K562 (cell line): ENCODE data around the gene TRNP1. TPM values are rescaled to one million over a fixed set of nuclear protein-coding genes. Genes with fewer than 3 reads are reported as not detected.

ENCODE experiments used
- ATAC-seq: fragments of 200-7000 bp; cut with Tn5 transposase; 3 replicates; pipeline ENCODE4 v1.9.1; 2020; ENCODE audit warnings: moderate library complexity
- BruUV-seq: library from RNA; stranded (reverse); fragments of 400-500 nt; replicated peaks from 2 replicates; lab custom pipeline; 2021; lab: Mats Ljungman, UMichigan
- CTCF ChIA-PET: fragments of 300-600 bp; formaldehyde crosslinking; extraction: SDS; loops from one replicate; lab custom pipeline; 2021; ENCODE audit warnings: low intra/inter-chr PET ratio; lab: Yijun Ruan, JAX
- POLR2A ChIA-PET: fragments of 300-600, 350-650 bp; sonication (Branson Sonifier 250); formaldehyde crosslinking; extraction: SDS; loops from one replicate; lab custom pipeline; 2021; ENCODE audit warnings: antibody characterized with exemption, inconsistent platforms; lab: Yijun Ruan, JAX
- DNase-seq, 4 experiments: peaks; one replicate each; pipeline versions ENCODE4 v3.0.0 to v3.0.0-alpha.2; 2011 to 2018; ENCODE audit warnings: low spot score in 3 of 4, mixed read lengths in 3 of 4; ENCODE audit errors: extremely low read depth in 1 of 4
- FAIRE-seq: peaks from 2 replicates; lab custom pipeline; 2011; peaks lifted over from hg19 to GRCh38; lab: Jason Lieb, UNC
- H2AFZ ChIP-seq: 2 replicates; pipeline ENCODE4 v1.6.0; 2011; ENCODE audit warnings: low read depth, low read length, control low read depth, inconsistent platforms
- H3K27ac ChIP-seq: fragments of 200-600 bp; 3 replicates; pipeline ENCODE4 v1.8.0; 2011; ENCODE audit warnings: low read depth, mild to moderate bottlenecking, control low read depth, inconsistent platforms, low read length, moderate library complexity, mixed read lengths; ENCODE audit errors: extremely low read depth
- H3K27me3 ChIP-seq, 2 experiments: fragments of 300-600 bp in 1 of 2; 2 replicates in 1 of 2; 3 replicates in 1 of 2; pipeline versions ENCODE4 v1.6.0 to v1.8.0; 2011; ENCODE audit warnings: inconsistent platforms in 2 of 2, low read length in 2 of 2, mild to moderate bottlenecking in 1 of 2, mixed read lengths in 1 of 2, moderate library complexity in 1 of 2; ENCODE audit not compliant: control insufficient read depth in 2 of 2, insufficient read depth in 2 of 2
- H3K36me3 ChIP-seq: fragments of 300-600 bp; 3 replicates; pipeline ENCODE4 v1.8.0; 2011; ENCODE audit warnings: mild to moderate bottlenecking, low read length, inconsistent platforms; ENCODE audit not compliant: control insufficient read depth, insufficient read depth
- H3K4me1 ChIP-seq, 2 experiments: fragments of 200-600 bp in 1 of 2; replicated peaks in 1 of 2; 2 replicates in 1 of 2; 3 replicates in 1 of 2; pipeline versions ENCODE4 v1.5.1 to v1.8.0; 2011; ENCODE audit warnings: inconsistent platforms in 2 of 2, low read length in 2 of 2, mild to moderate bottlenecking in 1 of 2, mixed read lengths in 1 of 2, moderate library complexity in 1 of 2; ENCODE audit not compliant: control insufficient read depth in 2 of 2, insufficient read depth in 2 of 2
- H3K4me2 ChIP-seq: 2 replicates; pipeline ENCODE4 v1.6.1; 2011; ENCODE audit warnings: low read length, control low read depth, inconsistent platforms, mixed read lengths; ENCODE audit not compliant: insufficient read depth
- H3K4me3 ChIP-seq: fragments of 200-600 bp; sonication (generic), shearing (Covaris generic); 2 replicates; pipeline ENCODE4 v1.5.1; 2016; ENCODE audit warnings: control low read depth, inconsistent platforms
- H3K79me2 ChIP-seq: fragments of 200-600 bp; 3 replicates; pipeline ENCODE4 v1.8.0; 2011; ENCODE audit warnings: low read length, inconsistent platforms; ENCODE audit not compliant: control insufficient read depth, insufficient read depth
- H3K9ac ChIP-seq, 2 experiments: 2 replicates each; pipeline versions ENCODE4 v1.6.0 to v1.6.1; 2011; ENCODE audit warnings: low read depth in 2 of 2, low read length in 2 of 2, control low read depth in 1 of 2, inconsistent platforms in 1 of 2, mild to moderate bottlenecking in 1 of 2, mixed read lengths in 1 of 2; ENCODE audit not compliant: insufficient read depth in 1 of 2
- H3K9me1 ChIP-seq: one replicate; pipeline ENCODE4 v1.6.0; 2011; ENCODE audit warnings: inconsistent platforms, mild to moderate bottlenecking, low read length, moderate library complexity; ENCODE audit not compliant: control insufficient read depth, insufficient read depth
- H3K9me3 ChIP-seq: replicated peaks from 2 replicates; pipeline ENCODE4 v1.5.1; 2011; ENCODE audit warnings: low read depth, low read length, inconsistent platforms; ENCODE audit not compliant: control insufficient read depth, insufficient read depth
- H4K20me1 ChIP-seq: replicated peaks from 2 replicates; pipeline ENCODE4 v1.6.1; 2011; ENCODE audit warnings: low read length, inconsistent platforms, mixed read lengths; ENCODE audit not compliant: control insufficient read depth, insufficient read depth
- ADNP ChIP-seq: fragments of 200-800 bp; sonication (Bioruptor generic); IDR thresholded peaks from 2 replicates; pipeline ENCODE4 v1.6.1; 2016; ENCODE audit warnings: missing genetic modification characterization, missing compliant biosample characterization
- ARID1B ChIP-seq: fragments of 450-650 bp; IDR thresholded peaks from 2 replicates; pipeline ENCODE4 v1.6.1; 2016; ENCODE audit warnings: antibody characterized with exemption, mild to moderate bottlenecking, inconsistent platforms
- CBFA2T3 ChIP-seq: fragments of 450-650 bp; IDR thresholded peaks from 2 replicates; pipeline ENCODE4 v1.6.1; 2017
- CCAR2 ChIP-seq: fragments of 200-400 bp; formaldehyde crosslinking; IDR thresholded peaks from 2 replicates; pipeline ENCODE4 v1.6.1; 2017; ENCODE audit warnings: mild to moderate bottlenecking, low read depth, low read length
- CTBP1 ChIP-seq: fragments of 450-650 bp; IDR thresholded peaks from 2 replicates; pipeline ENCODE4 v1.6.1; 2016; ENCODE audit warnings: borderline replicate concordance
- E2F1 ChIP-seq: sonication (generic); formaldehyde crosslinking; IDR thresholded peaks from 2 replicates; pipeline ENCODE4 v1.8.1; 2023; ENCODE audit warnings: mild to moderate bottlenecking, missing genetic modification reagents, moderate library complexity
- MBD1 ChIP-seq: fragments of 250-450 bp; sonication (Bioruptor Pico); IDR thresholded peaks from 2 replicates; pipeline ENCODE4 v1.8.0; 2022; ENCODE audit warnings: inconsistent platforms
- PHF21A ChIP-seq: fragments of 450-650 bp; IDR thresholded peaks from 2 replicates; pipeline ENCODE4 v1.6.1; 2017; ENCODE audit warnings: low read depth, borderline replicate concordance
- PRDM10 ChIP-seq: fragments of 450-650 bp; IDR thresholded peaks from 2 replicates; pipeline ENCODE4 v1.6.1; 2018; ENCODE audit not compliant: partially characterized antibody
- RCOR1 ChIP-seq, 2 experiments: IDR thresholded peaks; 2 replicates each; pipeline ENCODE4 v1.6.1; 2012; ENCODE audit warnings: low read depth in 2 of 2, low read length in 2 of 2, borderline replicate concordance in 1 of 2, improper control_type of control experiment in 1 of 2
- TEAD4 ChIP-seq, 2 experiments: sonication (generic) in 1 of 2; formaldehyde crosslinking in 1 of 2; IDR thresholded peaks; 2 replicates each; pipeline versions ENCODE4 v1.6.1 to v1.8.0; 2012 to 2022; ENCODE audit warnings: borderline replicate concordance in 1 of 2, inconsistent platforms in 1 of 2, low read length in 1 of 2, mild to moderate bottlenecking in 1 of 2, missing genetic modification reagents in 1 of 2
- THRA ChIP-seq: fragments of 450-650 bp; IDR thresholded peaks from 2 replicates; pipeline ENCODE4 v1.6.1; 2017; ENCODE audit warnings: mild to moderate bottlenecking, moderate library complexity
- ZNF347 ChIP-seq: fragments of 450-650 bp; formaldehyde crosslinking; IDR thresholded peaks from 2 replicates; pipeline ENCODE4 v1.4.0; 2020; ENCODE audit warnings: low read depth, mild to moderate bottlenecking, moderate library complexity
- ZNF76 ChIP-seq: fragments of 250-450 bp; sonication (Bioruptor Pico); IDR thresholded peaks from 2 replicates; pipeline ENCODE4 v1.4.0; 2020; ENCODE audit warnings: mild to moderate bottlenecking, moderate library complexity, borderline replicate concordance
- WGBS: fragments of 100-300 bp; shearing (Covaris generic); methylation state at CpG from one replicate; pipeline ENCODE4 v1.1.6; 2016; ENCODE audit warnings: low coverage, mixed read lengths; ENCODE audit not compliant: insufficient coverage; ENCODE audit errors: missing lambda C conversion rate; 5-methylcytosine and 5-hydroxymethylcytosine counted together
- in situ Hi-C: fragments of 300-500 bp; cut with MboI; formaldehyde crosslinking; loops from 4 replicates; pipeline ENCODE4 v1.15.0; 2018; ENCODE audit warnings: inconsistent platforms, mixed read lengths
- intact Hi-C: fragments of 100-400 bp; cut with micrococcal nuclease; formaldehyde crosslinking; loops from 2 replicates; pipeline ENCODE4 v1.14.2; 2022
- polyA plus RNA-seq, 8 experiments: library from polyadenylated mRNA; depleted of rRNA in 4 of 8; stranded (reverse) in 5 of 8; unstranded in 3 of 8; fragments of >200 nt; fragmentation: Nextera tagmentation in 2 of 8; fragmentation: Illumina TruSeq in 1 of 8; extraction: Ambion mirVana in 2 of 8; extraction: Trizol in 1 of 8; gene quantifications; 2 replicates each; pipeline versions ENCODE4 v1.2.1 to v1.2.3, GENCODE V29; 2011 to 2014; ENCODE audit warnings: inconsistent platforms in 1 of 8, missing spikeins in 1 of 8
- total RNA-seq, 7 experiments: library from RNA; depleted of rRNA in 6 of 7; stranded (reverse); fragments of >200 nt in 6 of 7; fragmentation: Illumina TruSeq in 2 of 7; extraction: Trizol in 2 of 7; gene quantifications; 2 replicates each; pipeline versions ENCODE4 v1.2.1 to v1.2.3, GENCODE V29; 2011 to 2021; ENCODE audit warnings: low replicate concordance in 1 of 7

The TRNP1 gene
- total and polyA plus RNA-seq, 9 of the 15 experiments (the other 6 are each of a cell fraction or from before 2014, with no cell fraction given), result 0.03 to 1.3 (median 0.95) TPM

- no peak for FAIRE-seq
- Histone ChIP-seq H3K9me3 (no peaks in the 10 kb centered on the region), H3K27ac (peak overlapping the region; percentile 0; the same call in 2 of the 3 replicates), H3K4me2 (peak overlapping the region; percentile 1; the same call in 1 of the 2 replicates), H3K4me1 (peaks cover 32 to 44% of the 10 kb centered on the region in 2 experiments; a peak in 4 of 5 replicates), H3K9me1 (no peaks in the 10 kb centered on the region), H2AFZ (peak overlapping the region; percentile 49), H4K20me1 (peaks cover 2% of the 10 kb centered on the region; the same call in 1 of the 2 replicates), H3K27me3 (no peaks in the 10 kb centered on the region), H3K36me3 (no peaks in the 10 kb centered on the region), H3K9ac (peak overlapping the region in 1 of 2 experiments; percentile 70; a peak in 2 of 4 replicates), H3K79me2 (no peaks in the 10 kb centered on the region), H3K4me3 (no peak overlapping the region)
- ChIA-PET POLR2A (no interaction called here), CTCF (no interaction called here)
- intact Hi-C loops (no loop called here), in situ Hi-C loops (no loop called here)
- no peak for ATAC-seq
- WGBS, result 11% methylated on average over 4 of the region's 4 CpGs
- no TSS peak for BruUV-seq
- DNase-seq, result no peak
- TF ChIP-seq RCOR1 (IDR thresholded peaks at IDR 0.05; ENCODE audit: borderline replicate concordance in 1 of 2, low read depth in 2 of 2, low read length in 2 of 2) (no peak), THRA (no peak), TEAD4 (IDR thresholded peaks at IDR 0.05; ENCODE audit: low read length) (0 out of 2 replicates have a peak, but pooled peaks have one; percentile 8), TEAD4 (CRISPR knock-in tag; IDR thresholded peaks at IDR 0.05; ENCODE audit: borderline replicate concordance) (no peak), PRDM10 (no peak), E2F1 (CRISPR knock-in tag) (0 out of 2 replicates have a peak, but pooled peaks have one; percentile 2), ZNF347 (CRISPR knock-in tag) (no peak), CTBP1 (peak; percentile 44; the same call in 1 of the 2 replicates), CCAR2 (no peak), ZNF76 (CRISPR knock-in tag) (no peak), ARID1B (peak; percentile 73), PHF21A (no peak), MBD1 (CRISPR knock-in tag) (no peak), ADNP (tag) (0 out of 2 replicates have a peak, but pooled peaks have one; percentile 12), CBFA2T3 (peak; percentile 59; the same call in 1 of the 2 replicates)
Measured at GRCh38 chr1:27017207-27017606, 23.7 kb downstream of the TRNP1 start.
